HG02943 (cell line): Measurements from ENCODE around the gene TSEN15.
A peak's percentile ranks its signal among the peaks of the same experiment; 100 is the strongest.

Experiments
- ATAC-seq: cut with Tn5 transposase; IDR thresholded peaks from one replicate; pipeline ENCODE4 v1.9.1; 2021; ENCODE audit warnings: mild to moderate bottlenecking, low read depth, moderate library complexity; ENCODE audit not compliant: unreplicated experiment

TSEN15 gene

GRCh38 chr1:184051485-184052193 lies at the start of gene TSEN15:
Gene TSEN15 (plus strand): TSS chr1:184051730. CDS start chr1:184051756, 26 bp downstream.
- peak; percentile 98 for ATAC-seq

- ATAC-seq = no peak
Measured at GRCh38 chr1:184002071-184002470, 49.5 kb upstream of the TSEN15 start.

- ATAC-seq = no peak
Measured at GRCh38 chr1:184004935-184005334, 46.6 kb upstream of the TSEN15 start.

GRCh38 chr1:184005506-184005905 lies 46.0 kb upstream of the TSEN15 start:
- no peak for ATAC-seq

DNA sequence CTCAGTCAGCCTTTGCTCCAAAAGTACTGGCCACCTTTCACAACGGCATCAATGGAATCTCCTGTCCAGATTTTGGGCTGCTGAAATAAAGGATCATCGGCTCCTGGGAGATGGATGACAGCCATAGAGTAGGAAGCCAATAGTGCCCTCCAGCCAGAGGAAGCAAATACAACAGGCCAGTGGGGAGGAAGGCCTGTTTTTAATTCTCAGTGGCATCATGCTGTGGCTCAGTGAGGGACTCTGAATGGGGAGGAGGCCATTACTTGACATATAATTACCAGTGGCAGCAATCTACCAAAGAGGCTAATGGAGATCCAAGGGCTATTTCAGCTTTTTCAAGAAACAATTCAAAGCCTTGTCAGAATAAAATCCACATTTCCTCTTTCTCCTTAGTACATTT lies 40.7 kb upstream of the TSEN15 start:
- no peak for ATAC-seq

GRCh38 chr1:184012187-184012586 lies 39.3 kb upstream of the TSEN15 start:
- no peak for ATAC-seq

DNA sequence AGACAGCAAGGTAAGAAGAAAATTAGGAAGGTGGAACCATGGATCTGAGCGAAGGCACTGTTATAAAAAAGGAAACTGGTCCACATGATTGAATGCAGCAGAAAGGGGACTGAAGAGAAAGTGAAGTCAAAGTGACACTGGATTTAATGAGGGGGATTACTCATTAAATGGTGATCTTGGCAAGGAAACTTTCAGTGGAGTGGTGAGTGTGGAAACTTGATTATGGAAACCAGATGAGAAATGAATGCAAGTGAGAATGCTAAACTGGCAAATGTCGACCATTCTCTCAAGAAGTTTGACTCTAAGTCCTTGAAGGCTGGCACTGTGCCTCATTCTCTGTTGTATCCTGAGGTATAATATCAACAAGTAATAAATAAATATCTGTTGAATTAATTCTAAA lies 37.3 kb upstream of the TSEN15 start:
- no peak for ATAC-seq

- no peak for ATAC-seq
Measured at GRCh38 chr1:184016169-184016568, 35.4 kb upstream of the TSEN15 start.

- ATAC-seq = no peak
Measured at GRCh38 chr1:184017306-184017705, 34.2 kb upstream of the TSEN15 start.

GRCh38 chr1:184018622-184019021 lies 32.9 kb upstream of the TSEN15 start:
- ATAC-seq = no peak

DNA sequence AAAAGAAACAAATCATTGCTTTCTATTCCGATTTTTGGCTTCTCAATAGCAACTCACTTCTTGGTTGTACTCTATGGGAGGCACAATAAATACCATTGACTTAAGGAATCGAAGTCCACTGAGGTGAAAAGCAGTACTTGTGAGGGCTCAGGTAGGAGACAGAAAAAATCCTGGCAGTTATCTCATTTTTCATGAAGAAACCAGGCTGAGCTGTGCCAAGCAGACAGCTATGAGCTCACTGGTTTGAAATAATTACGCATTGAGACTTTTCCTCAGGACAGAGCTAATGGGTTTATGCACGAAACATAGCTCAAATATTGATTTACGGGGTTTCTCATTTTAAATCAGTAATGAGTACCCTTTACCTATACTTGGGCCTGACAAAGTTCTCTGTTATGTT lies 32.5 kb upstream of the TSEN15 start:
- ATAC-seq = no peak

- no peak for ATAC-seq
Measured at GRCh38 chr1:184019506-184019905, 32.0 kb upstream of the TSEN15 start.

DNA sequence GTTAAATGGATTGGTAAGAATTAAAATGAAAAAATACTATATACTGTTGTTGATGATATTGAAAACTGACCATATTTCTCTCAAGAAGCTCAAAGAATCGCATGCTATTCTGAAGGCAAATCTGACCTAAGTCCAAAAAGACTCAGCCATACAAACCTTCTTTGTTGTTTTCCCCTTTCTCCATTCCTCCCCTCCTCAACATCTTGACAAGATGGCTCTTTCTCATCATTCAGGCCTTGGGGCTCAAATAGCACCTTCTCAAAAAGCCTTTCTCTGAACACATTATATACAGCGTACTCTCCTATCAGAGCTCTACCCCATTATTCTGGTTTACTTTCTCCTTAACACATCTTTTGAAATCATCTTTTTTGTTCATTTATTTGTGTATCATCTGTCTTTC lies 31.2 kb upstream of the TSEN15 start:
- ATAC-seq = no peak

- ATAC-seq = no peak
Measured at GRCh38 chr1:184020855-184021254, 30.7 kb upstream of the TSEN15 start.

- ATAC-seq = no peak
Measured at GRCh38 chr1:184021728-184022127, 29.8 kb upstream of the TSEN15 start.

- ATAC-seq = no peak
Measured at GRCh38 chr1:184022668-184023067, 28.9 kb upstream of the TSEN15 start.

GRCh38 chr1:184023171-184023570 lies 28.4 kb upstream of the TSEN15 start:
- no peak for ATAC-seq

DNA sequence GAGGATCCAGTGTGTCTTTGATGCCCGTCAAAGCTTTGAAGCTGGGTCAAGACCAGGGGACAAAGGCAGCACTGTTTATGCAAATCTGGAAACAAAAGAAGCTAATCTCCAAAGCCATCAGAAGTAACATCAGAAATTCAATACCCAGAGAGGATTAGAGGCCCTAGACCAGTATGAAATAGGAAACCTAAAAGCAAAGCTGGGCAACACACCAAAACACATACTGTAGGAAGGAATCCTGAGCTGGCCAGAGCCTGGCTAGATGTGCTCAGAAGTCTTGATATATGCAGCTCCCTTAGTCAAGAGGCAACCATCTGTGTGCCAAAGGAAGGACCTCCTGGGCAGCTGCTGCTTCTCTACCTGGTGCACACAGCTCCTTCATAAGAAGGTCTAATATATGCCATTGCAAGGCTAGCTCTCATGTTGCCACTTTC lies 26.3 kb upstream of the TSEN15 start:
- ATAC-seq = no peak

DNA sequence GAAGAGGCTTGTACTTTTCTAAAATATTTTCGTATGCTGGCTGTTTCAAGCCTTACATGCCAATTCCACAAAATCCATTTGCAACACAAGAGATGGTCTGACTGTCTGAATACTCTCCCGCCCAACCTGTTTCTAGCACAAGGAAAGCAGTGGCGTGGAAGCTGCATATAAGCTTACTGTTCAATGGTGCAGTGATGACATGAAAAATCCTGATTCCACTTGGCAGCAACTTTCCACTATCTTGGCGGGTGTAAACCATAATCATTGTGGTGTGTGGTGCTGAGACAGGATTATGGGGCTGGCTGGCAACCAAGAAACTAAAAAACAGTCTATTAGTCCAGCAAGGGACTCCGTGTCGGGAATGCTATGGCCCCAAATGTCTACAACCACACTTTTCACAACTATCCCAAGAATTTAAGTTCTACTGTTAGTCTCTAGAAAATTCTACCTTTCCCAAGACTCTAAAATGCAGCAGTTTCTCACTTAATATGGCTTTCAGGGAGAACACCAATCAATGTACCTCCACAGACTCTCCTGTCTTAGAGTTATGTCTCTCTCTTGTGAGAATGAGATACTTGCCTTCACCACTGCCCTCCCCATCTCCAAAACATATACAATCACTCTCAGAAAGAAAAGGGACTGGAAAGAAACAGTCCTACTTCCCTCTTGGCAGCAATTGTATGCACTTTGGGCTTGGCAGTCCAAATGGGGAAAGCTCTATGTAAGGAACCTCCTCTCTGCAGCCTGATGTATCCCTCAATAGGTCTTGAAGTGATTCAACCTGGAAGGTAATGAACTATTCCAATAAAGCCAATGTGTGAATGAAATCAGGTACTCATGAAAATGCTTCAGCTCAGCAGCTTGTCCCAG lies 23.5 kb upstream of the TSEN15 start:
- no peak for ATAC-seq

DNA sequence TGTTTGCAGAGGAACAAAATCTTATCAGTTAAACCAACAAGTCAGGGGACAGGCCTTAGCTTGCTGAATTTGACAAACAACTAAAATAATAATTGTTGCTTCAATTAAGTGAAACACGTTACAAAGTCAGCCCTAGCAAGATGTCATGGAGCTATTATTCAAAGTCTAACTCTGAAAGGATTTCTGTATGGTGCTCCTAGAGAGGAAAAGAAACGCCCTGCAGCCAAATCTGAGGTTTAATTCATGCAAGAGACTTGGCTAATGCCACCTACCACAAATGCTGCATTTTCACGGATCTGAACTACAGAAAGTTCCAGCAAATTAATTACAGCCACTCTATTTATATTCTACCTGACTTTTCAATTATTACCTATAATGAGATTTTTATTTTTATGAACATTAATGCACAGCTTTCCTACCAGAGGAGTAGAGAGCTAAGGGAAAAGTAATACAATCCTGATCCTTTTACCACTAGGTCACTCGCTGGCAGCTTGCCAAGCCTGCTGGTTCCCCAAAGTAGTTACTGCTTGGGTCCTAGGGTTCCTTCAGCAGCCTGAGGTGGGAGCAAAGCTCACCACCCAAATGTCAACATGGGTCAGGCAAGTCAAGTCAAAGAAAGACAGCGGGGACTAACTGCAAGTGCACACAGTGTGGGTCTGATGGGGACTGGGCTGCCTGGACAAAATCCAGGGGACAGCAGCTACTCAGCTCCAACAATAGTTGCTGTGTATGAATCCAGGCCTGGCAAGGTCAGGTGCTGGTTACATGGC lies 22.5 kb upstream of the TSEN15 start:
- no peak for ATAC-seq
